GM10266 (cell line): ENCODE results near the gene LZTR1.

Experiments used
- DNase-seq: peaks from one replicate; pipeline ENCODE4 v3.0.0; 2012; ENCODE audit errors: extremely low spot score
- CTCF ChIP-seq: IDR thresholded peaks from 2 replicates; pipeline ENCODE4 v1.5.1; 2012; ENCODE audit warnings: mild to moderate bottlenecking, low read depth; ENCODE audit not compliant: control insufficient read depth, insufficient read depth; ENCODE audit errors: missing control alignments

LZTR1 gene

GRCh38 chr22:20977516-20978170 lies 4.5 kb upstream of the LZTR1 start:
- no peak for TF ChIP-seq CTCF
- DNase-seq = no peak

GRCh38 chr22:20978419-20978818 lies 3.7 kb upstream of the LZTR1 start:
- TF ChIP-seq CTCF = no peak
- DNase-seq = no peak

GRCh38 chr22:20979243-20979809 lies 2.8 kb upstream of the LZTR1 start:
- TF ChIP-seq CTCF = no peak
- DNase-seq = peak; percentile 84

- no peak for DNase-seq
- TF ChIP-seq CTCF = no peak
These were observed 2.1 kb upstream of the LZTR1 start for GRCh38 chr22:20979940-20980453.

- no peak for DNase-seq
- TF ChIP-seq CTCF = no peak
These were observed 1.6 kb upstream of the LZTR1 start for GRCh38 chr22:20980523-20980922.

GRCh38 chr22:20980938-20981722 lies 967 bp upstream of the LZTR1 start:
- DNase-seq = no peak
- no peak for TF ChIP-seq CTCF

- TF ChIP-seq CTCF = no peak
- DNase-seq = no peak
These were observed 426 bp downstream of the LZTR1 start for GRCh38 chr22:20982563-20982882.
